CD4-positive, alpha-beta T cell treated with Interleukin-1 beta for 1 hour (primary cell): ENCODE results near the gene TMPRSS4.
A peak's percentile ranks its signal among the peaks of the same experiment; 100 is the strongest.
"Not testable (repeated sequence)": the region's sequence is repeated elsewhere in the genome, so short reads cannot be mapped to it uniquely, and the experiment has no call there.

Source experiments
- DNase-seq, 2 donors: peaks; one replicate each; pipeline ENCODE4 v3.0.0-alpha.2; 2020 to 2022

The TMPRSS4 gene

GRCh38 chr11:118056806-118057205 lies 20.1 kb upstream of the TMPRSS4 start:
- DNase-seq: no peak

DNA sequence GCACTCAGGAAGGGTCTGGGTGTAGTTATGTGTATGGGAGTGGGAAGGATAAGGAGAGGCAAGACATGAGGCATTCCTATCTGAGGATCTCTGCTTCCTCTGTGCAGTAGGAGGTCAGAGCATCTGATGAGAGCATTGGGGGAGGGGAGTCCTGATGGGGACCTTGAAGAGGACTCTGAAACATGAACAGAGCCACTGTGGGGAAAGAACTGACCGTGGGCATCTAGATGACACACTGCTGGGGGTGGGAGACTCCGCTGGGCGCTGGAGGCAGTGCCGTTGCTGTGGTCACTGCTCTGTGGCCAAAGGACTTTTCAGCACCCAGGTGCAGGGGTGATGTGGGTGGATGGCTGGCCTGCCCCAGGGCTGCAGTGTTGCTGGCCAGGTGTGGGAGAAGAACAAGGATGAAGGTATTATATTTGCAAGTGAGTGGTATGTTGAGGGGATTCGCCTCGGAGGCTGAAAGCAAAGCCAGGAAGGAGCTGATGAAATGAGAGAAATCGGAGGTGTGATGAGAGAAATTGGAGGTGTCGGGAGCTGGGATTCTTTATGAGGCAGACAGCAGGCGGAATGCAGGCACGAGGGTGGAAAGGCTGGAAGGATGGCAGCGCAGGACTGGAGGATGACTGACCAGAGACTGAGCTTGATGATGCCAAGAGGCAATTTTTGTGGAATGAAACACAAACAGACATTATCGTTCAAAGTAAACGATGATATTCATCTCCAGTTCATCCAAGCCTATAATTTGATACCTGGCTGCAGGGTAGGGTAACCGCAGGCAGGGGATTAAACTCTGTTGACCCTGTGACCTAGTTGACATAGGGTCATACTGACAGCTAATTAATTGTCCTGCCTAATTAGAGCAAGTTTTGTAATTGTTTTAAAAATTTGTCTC lies 19.4 kb upstream of the TMPRSS4 start:
- no peak for DNase-seq

DNA sequence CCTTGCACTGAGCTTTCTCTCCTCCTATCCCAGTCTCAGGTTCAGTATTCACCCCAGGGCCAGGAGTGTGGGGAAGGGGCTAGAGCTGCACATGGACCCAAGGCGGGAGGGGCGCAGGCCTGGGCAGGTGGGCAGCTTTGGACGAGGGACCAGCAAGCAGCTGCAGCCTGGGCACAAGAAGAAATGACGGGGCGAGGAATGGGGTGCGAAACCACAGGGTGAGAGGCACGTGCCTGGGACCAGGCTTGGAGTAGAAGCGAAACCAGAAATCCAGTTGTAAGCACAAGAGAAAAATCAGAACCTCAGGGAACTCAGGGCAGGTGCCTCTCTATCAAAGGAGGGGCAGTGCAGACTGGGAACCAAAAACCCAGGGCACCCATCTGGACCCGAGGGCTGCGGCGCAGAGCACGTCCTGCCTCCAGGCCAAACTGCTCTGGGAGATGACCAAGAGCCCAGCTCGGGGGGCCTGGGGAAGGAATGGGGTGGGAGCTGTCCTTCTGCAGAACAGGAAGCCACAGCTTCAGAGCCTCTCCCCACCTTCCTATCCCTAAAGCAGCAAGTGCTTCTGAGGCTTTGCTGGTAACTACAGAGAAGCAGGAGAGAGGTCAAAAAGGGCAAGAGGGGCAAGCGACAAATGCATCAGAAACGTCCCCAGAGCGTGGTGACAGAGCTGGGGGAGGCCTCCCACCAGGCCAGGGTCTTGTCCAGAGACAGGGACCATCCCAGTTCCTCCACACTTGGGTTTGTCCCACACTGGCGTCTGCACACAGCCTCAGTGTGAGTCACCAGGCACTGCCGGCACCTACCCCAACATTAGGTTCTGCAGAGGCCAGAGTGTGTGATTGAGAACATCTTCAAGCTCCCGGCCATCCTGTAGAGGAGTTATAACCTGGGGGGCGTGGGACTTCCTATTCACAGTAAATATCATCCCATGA lies 18.3 kb upstream of the TMPRSS4 start:
- no peak for DNase-seq

DNA sequence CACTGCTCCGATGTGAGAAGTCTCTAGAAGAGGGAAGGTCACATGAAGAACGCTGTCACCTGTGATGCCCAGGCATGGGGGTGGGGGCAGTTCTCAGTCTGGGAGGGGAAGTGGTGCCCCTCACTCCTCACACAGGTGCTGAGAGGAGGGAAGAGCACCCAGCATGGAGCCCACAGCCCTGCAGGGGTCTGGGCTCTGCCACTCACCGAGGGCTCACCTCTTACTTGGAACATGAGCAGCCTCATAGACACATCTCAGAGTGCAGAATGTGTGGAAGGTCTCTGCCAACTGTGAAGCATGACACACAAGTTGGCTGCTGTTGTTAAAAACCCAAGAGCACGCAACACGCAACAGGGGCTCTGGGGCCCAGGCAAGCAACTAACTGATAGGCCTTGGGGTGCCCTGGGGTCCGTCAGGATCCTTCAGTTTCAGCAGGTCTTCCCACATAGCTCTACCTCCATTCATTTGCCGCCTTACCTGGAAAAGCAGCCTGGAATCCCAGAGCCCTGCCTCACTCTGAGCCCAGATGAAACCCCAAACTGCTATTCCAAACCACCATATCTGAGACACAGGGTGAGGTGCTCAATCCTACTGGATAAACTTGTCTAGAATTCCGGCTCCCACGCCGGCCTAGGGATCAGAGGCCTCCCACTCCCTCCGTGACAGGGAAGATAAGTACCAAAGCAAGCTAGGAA lies 17.5 kb upstream of the TMPRSS4 start:
- DNase-seq: no peak

DNA sequence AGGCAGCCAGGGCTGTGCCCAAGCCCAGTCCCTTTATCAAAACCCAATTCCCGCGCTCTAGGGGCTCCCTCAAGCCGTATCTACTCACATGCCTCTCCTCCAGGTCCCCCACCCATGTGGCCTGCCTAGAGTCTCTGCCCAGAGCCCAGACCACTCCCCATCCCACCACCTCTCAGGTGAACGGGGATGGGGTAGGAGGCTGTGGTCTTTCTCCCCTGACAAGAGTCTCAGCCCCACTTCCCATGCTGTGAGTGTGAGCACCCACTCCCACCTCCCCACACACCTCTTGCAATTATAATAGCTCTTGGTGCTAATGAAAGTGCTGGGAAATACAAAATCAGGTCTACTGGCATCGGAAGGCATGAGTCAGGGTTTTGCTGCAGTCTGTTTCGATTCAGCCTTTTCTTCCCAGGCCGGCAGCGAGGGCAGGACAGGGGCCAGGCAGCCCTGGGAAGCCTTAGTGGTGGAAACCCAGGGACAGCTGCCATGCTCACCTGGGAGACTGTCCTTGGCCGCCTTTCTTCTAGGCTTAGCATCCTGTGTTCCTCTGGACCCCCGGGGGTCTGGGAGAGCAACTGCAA lies 16.7 kb upstream of the TMPRSS4 start:
- DNase-seq: no peak

GRCh38 chr11:118060869-118061268 lies 16.0 kb upstream of the TMPRSS4 start:
- DNase-seq: peak in 1 of 2 donors; percentile 18

GRCh38 chr11:118061586-118062125 lies 15.2 kb upstream of the TMPRSS4 start:
- no peak for DNase-seq

GRCh38 chr11:118062181-118062580 lies 14.7 kb upstream of the TMPRSS4 start:
- not testable (repeated sequence) for DNase-seq

GRCh38 chr11:118062631-118063030 lies 14.2 kb upstream of the TMPRSS4 start:
- DNase-seq: not testable (repeated sequence)

GRCh38 chr11:118064956-118065355 lies 11.9 kb upstream of the TMPRSS4 start:
- DNase-seq: no peak

GRCh38 chr11:118065384-118065783 lies 11.5 kb upstream of the TMPRSS4 start:
- no peak for DNase-seq

- DNase-seq: no peak
Measured at GRCh38 chr11:118067006-118067405, 9.9 kb upstream of the TMPRSS4 start.

GRCh38 chr11:118068206-118068944 lies 8.5 kb upstream of the TMPRSS4 start:
- no peak for DNase-seq

GRCh38 chr11:118068945-118069612 lies 7.8 kb upstream of the TMPRSS4 start:
- no peak for DNase-seq

- no peak for DNase-seq
Measured at GRCh38 chr11:118071416-118072030, 5.4 kb upstream of the TMPRSS4 start.

- no peak for DNase-seq
Measured at GRCh38 chr11:118073554-118073953, 3.3 kb upstream of the TMPRSS4 start.

GRCh38 chr11:118074091-118074685 lies 2.7 kb upstream of the TMPRSS4 start:
- no peak for DNase-seq

DNA sequence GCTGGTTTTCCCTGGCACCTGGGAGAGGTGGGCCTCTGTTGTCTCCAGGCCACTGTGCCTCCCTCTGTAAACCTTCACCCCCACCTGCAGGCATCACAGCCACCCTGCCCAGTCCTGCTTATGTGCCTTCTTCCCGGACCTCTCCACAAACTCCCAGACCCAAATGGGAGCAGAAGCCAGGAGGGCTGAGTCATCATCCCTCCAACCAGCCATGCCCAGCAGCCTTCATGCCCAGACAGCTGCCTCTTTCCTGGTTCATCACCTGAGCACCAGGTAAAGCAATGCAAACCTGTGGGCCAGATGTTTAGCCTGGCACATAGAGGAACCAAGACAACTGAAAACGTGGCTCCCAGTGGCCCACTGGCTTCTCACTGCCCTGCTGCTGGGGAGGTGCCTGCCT lies 2.1 kb upstream of the TMPRSS4 start:
- no peak for DNase-seq

- DNase-seq: no peak
Measured at GRCh38 chr11:118078911-118079411, 2.1 kb downstream of the TMPRSS4 start.

- peak in 1 of 2 donors; percentile 20 for DNase-seq
Measured at GRCh38 chr11:118079491-118079890, 2.6 kb downstream of the TMPRSS4 start.
